AG09309 (cell line): Measurements from ENCODE around the gene TUBB1.

ENCODE experiments used
- DNase-seq: peaks from one replicate; pipeline ENCODE4 v3.0.0-alpha.2; 2010; ENCODE audit warnings: low read depth
- H3K4me3 ChIP-seq: 2 replicates; pipeline ENCODE4 v1.5.1; 2011; ENCODE audit warnings: mild to moderate bottlenecking, low read depth, low read length, moderate library complexity; ENCODE audit not compliant: control insufficient read depth
- CTCF ChIP-seq: IDR thresholded peaks from 2 replicates; pipeline ENCODE4 v1.5.1; 2011; ENCODE audit warnings: mild to moderate bottlenecking, low read depth, low read length, inconsistent platforms; ENCODE audit not compliant: insufficient read depth, control insufficient read depth; ENCODE audit errors: missing control alignments

Gene TUBB1

GRCh38 chr20:59015411-59015810 lies 3.8 kb upstream of the TUBB1 start:
- no peak overlapping the region for H3K4me3 ChIP-seq
- DNase-seq, result no peak
- no peak for TF ChIP-seq CTCF

- DNase-seq, result no peak
- H3K4me3 ChIP-seq, result no peak overlapping the region
- no peak for TF ChIP-seq CTCF
Measured at GRCh38 chr20:59015812-59016711, 3.2 kb upstream of the TUBB1 start.

- DNase-seq, result no peak
- H3K4me3 ChIP-seq, result no peak overlapping the region
Measured at GRCh38 chr20:59016795-59017492, 2.3 kb upstream of the TUBB1 start.

GRCh38 chr20:59017493-59018231 lies 1.6 kb upstream of the TUBB1 start:
- TF ChIP-seq CTCF, result no peak
- H3K4me3 ChIP-seq, result no peak overlapping the region
- no peak for DNase-seq

More at GRCh38 chr20:59016795-59017492, 2.3 kb upstream of the TUBB1 start:
- no peak for TF ChIP-seq CTCF

GRCh38 chr20:59018817-59019216 lies 412 bp upstream of the TUBB1 start:
- TF ChIP-seq CTCF, result no peak
- no peak for DNase-seq
- no peak overlapping the region for H3K4me3 ChIP-seq

GRCh38 chr20:59020938-59021551 lies 1.8 kb downstream of the TUBB1 start:
- no peak for TF ChIP-seq CTCF
- no peak overlapping the region for H3K4me3 ChIP-seq
- DNase-seq, result no peak
